HCT116 (cell line): Measurements from ENCODE around the gene LRRC43.

Source experiments
- CTCF ChIP-seq, 3 experiments: fragments of 200-600 bp in 1 of 3; sonication (generic) in 1 of 3; IDR thresholded peaks in 2 of 3; conservative IDR thresholded peaks in 1 of 3; 2 replicates each; pipeline ENCODE4 v1.5.1; 2012 to 2017; ENCODE audit warnings: low read depth in 2 of 3, low read length in 2 of 3, antibody characterized with exemption in 1 of 3, borderline replicate concordance in 1 of 3, control low read depth in 1 of 3, mild to moderate bottlenecking in 1 of 3, mixed read lengths in 1 of 3, mixed run types in 1 of 3, moderate library complexity in 1 of 3; ENCODE audit not compliant: insufficient read depth in 1 of 3
- EZH2 ChIP-seq: fragments of 200-600 bp; sonication (generic); IDR thresholded peaks from 2 replicates; pipeline ENCODE4 v1.6.1; 2017; ENCODE audit warnings: antibody characterized with exemption, mixed run types
- POLR2A ChIP-seq: IDR thresholded peaks from 2 replicates; pipeline ENCODE4 v1.7.0; 2011; ENCODE audit warnings: borderline replicate concordance; ENCODE audit not compliant: insufficient read depth, insufficient read length; ENCODE audit errors: extremely low read depth

- no peak for TF ChIP-seq EZH2
- TF ChIP-seq CTCF (IDR thresholded peaks at IDR 0.05 in 2 of 3, conservative IDR thresholded peaks at IDR 0.05 in 1 of 3; ENCODE audit: borderline replicate concordance in 1 of 3, insufficient read depth in 1 of 3, low read depth in 2 of 3, low read length in 2 of 3) = no peak
- TF ChIP-seq POLR2A = no peak
Measured at GRCh38 chr12:122189626-122190475, 6.9 kb downstream of the LRRC43 start.
